ENCODE results near the gene CFAP157. TPM values are rescaled to one million over a fixed set of nuclear protein-coding genes. Genes with fewer than 3 reads are reported as not detected.

The CFAP157 gene
- total RNA-seq, 2 experiments from 2014 or later = 0.11 TPM; not detected in 1

DNA sequence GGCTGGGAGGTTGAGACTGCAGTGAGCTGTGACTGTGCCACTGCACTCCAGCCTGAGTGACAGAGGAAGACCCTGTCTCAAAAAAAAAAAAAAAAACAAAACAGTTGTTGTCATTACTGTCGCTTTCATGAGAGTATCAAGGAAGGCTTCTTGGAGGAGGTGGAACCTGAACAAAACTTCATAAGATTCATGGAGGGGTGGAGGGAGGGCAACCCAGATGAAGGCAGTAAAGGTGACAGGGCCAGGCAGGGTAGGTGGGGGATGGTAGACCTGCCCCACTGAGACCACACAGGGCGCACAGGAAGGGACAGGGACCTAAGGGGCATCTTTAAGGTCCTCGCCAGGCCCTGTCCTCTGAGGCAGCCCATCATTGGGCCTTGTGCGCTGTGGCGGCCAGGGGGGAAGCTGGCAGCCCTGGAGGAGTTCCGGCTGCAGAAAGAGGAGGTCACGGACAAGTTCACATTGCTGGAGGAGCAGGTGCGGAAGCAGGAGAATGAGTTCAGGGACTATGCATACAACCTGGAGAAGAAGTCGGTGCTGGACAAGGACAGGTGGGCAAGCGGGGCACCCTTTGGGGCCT is 3.5 kb downstream of the CFAP157 start:
- ATAC-seq (no peak), DNase-seq (no peak)
- no peak overlapping the region for H3K27ac Mint-ChIP-seq
- H3K27me3 Mint-ChIP-seq = no peaks in the 10 kb centered on the region
- intact Hi-C loops (cut with micrococcal nuclease) = no loop called here
- peaks cover 2% of the 10 kb centered on the region for H3K9me3 Mint-ChIP-seq
- peaks cover 28% of the 10 kb centered on the region for H3K4me1 Mint-ChIP-seq (ENCODE audit: low read depth)
- H3K36me3 Mint-ChIP-seq (ENCODE audit: low read depth) = peaks cover 2% of the 10 kb centered on the region
- TF ChIP-seq, protein P1, sequence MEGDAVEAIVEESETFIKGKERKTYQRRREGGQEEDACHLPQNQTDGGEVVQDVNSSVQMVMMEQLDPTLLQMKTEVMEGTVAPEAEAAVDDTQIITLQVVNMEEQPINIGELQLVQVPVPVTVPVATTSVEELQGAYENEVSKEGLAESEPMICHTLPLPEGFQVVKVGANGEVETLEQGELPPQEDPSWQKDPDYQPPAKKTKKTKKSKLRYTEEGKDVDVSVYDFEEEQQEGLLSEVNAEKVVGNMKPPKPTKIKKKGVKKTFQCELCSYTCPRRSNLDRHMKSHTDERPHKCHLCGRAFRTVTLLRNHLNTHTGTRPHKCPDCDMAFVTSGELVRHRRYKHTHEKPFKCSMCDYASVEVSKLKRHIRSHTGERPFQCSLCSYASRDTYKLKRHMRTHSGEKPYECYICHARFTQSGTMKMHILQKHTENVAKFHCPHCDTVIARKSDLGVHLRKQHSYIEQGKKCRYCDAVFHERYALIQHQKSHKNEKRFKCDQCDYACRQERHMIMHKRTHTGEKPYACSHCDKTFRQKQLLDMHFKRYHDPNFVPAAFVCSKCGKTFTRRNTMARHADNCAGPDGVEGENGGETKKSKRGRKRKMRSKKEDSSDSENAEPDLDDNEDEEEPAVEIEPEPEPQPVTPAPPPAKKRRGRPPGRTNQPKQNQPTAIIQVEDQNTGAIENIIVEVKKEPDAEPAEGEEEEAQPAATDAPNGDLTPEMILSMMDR (IDR thresholded peaks at IDR 0.05) = no peak
- H3K4me3 Mint-ChIP-seq = no peak overlapping the region
- ChIA-PET CTCF (interaction anchor here (1.1 kb wide), 1 partner anchor 11 kb away, joined by 3 read pairs; no protein-coding TSS in a partner anchor), POLR2A (interaction anchor here (1.0 to 1.4 kb wide), 2 partner anchors 16 to 287 kb away, joined by 4 read pairs; no protein-coding TSS in a partner anchor)

DNA sequence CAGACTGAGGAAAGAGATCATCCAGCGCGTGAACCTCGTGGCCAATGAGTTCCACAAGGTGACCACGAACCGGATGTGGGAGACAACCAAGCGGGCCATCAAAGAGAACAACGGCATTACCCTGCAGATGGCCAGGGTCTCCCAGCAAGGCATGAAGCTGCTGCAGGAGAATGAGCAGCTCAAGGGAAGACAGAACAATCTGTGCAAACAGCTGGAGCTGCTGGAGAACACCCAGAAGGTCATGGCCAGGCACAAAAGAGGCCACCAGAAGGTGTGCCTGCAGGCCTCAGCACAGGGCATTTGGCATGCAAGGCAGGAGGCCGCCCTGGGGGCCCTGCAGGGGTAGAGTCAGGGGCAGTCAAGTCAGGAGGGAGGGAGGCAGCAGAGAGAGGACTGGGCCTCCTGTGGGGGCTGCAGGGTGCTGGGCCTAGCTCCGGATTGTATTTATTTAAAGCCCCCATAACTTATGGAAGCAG is 4.5 kb downstream of the CFAP157 start:
- CTCF ChIA-PET = interaction anchor here (1.3 kb wide), 1 partner anchor 23 kb away, joined by 4 read pairs; no protein-coding TSS in a partner anchor
- Mint-ChIP-seq H3K27me3 (no peaks in the 10 kb centered on the region), H3K27ac (no peak overlapping the region), H3K36me3 (ENCODE audit: low read depth) (peaks cover 2% of the 10 kb centered on the region), H3K4me1 (ENCODE audit: low read depth) (peaks cover 32% of the 10 kb centered on the region), H3K9me3 (peaks cover 2% of the 10 kb centered on the region), H3K4me3 (no peak overlapping the region)
- ATAC-seq (no peak), DNase-seq (peak; percentile 34)
- intact Hi-C loops (cut with micrococcal nuclease) = no loop called here
- TF ChIP-seq, protein P1 (IDR thresholded peaks at IDR 0.05) = no peak
- POLR2A ChIA-PET = interaction anchor here (0.6 to 1.6 kb wide), 5 partner anchors 10 to 288 kb away, joined by 3 to 7 read pairs (median 3); no protein-coding TSS in a partner anchor

DNA sequence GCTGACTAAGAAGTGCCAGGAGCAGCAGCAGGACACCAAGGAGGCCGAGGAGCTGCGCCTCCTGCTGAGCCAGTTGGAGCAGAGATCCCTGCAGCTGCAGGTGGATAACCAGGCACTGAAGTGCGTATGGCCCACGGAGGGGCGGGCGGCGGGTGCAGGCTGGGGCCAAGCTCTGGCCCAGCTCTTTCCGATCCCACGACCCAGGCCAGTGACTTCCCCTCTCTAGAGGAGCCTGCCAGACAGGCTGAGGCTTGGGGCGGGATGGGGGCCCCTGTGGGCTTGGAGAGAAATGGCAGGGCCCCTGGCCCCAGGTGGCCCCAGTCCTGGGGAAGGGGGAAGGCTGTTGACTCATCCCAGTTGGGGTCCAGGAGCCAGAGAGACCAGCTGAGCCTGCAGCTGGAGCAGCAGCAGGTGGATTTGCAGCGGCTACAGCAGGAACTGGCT is 5.1 kb downstream of the CFAP157 start:
- Mint-ChIP-seq H3K4me1 (ENCODE audit: low read depth) (peaks cover 33% of the 10 kb centered on the region), H3K4me3 (no peak overlapping the region), H3K27me3 (no peaks in the 10 kb centered on the region), H3K27ac (no peak overlapping the region), H3K36me3 (ENCODE audit: low read depth) (peaks cover 2% of the 10 kb centered on the region), H3K9me3 (peaks cover 2% of the 10 kb centered on the region)
- TF ChIP-seq, protein P1 (IDR thresholded peaks at IDR 0.05) = no peak
- ATAC-seq = no peak
- ChIA-PET CTCF (interaction anchor here (1.3 kb wide), 1 partner anchor 23 kb away, joined by 4 read pairs; no protein-coding TSS in a partner anchor), POLR2A (interaction anchor here (0.8 to 1.6 kb wide), 4 partner anchors 9 to 262 kb away, joined by 3 to 7 read pairs (median 4); no protein-coding TSS in a partner anchor)
- DNase-seq = no peak
- intact Hi-C loops (cut with micrococcal nuclease) = no loop called here

DNA sequence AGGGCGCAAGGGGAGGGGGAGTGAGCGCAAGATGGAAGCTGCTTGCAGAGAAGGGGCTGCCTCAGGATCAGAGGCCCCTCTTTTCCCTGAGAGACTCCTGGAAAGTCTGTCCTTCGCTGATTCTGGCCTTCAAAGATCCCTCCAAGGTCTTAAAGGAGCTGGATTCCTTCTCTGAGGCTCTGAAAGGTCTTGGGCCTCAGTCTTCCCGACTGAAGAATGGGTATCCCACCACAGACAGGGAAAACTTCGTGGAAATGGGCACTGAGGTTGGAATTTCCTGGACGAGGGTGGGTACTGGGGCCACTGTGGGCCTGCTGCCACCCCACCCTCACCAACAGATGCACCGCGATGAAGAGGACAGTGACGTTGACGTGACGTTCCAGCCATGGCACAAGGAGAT is 5.6 kb downstream of the CFAP157 start:
- no peak for ATAC-seq
- no peak for DNase-seq
- Mint-ChIP-seq H3K9me3 (peaks cover 2% of the 10 kb centered on the region), H3K4me1 (ENCODE audit: low read depth) (peaks cover 31% of the 10 kb centered on the region), H3K27me3 (no peaks in the 10 kb centered on the region), H3K4me3 (no peak overlapping the region), H3K36me3 (ENCODE audit: low read depth) (peaks cover 2% of the 10 kb centered on the region), H3K27ac (no peak overlapping the region)
- TF ChIP-seq, protein P1 (IDR thresholded peaks at IDR 0.05) = no peak
- CTCF ChIA-PET = no interaction called here
- intact Hi-C loops (cut with micrococcal nuclease) = no loop called here
- POLR2A ChIA-PET = interaction anchor here (0.8 to 4.1 kb wide), 5 partner anchors 8 to 263 kb away, joined by 3 to 26 read pairs (median 5); no protein-coding TSS in a partner anchor

DNA sequence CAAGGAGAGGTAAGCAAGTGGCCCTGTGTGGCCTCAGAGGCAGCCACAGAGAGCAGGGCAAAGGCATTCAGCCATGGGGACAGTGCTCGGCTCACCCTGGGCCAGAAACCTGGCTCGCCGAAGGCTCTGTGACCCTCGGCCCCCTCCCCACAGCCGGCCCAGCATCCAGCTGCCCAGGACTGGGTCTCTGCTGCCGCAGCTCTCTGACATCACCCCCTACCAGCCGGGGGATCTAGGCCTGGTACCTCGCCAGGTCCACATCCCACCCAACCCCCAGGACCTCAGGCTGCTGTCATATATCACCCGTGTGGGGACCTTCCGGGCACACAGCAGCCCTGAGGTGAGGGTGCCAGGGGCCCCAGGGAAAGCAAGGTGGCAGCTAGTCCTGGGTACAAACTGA is 6.1 kb downstream of the CFAP157 start:
- Mint-ChIP-seq H3K4me1 (ENCODE audit: low read depth) (peaks cover 26% of the 10 kb centered on the region), H3K4me3 (no peak overlapping the region), H3K27me3 (no peaks in the 10 kb centered on the region), H3K36me3 (ENCODE audit: low read depth) (peaks cover 2% of the 10 kb centered on the region), H3K27ac (no peak overlapping the region), H3K9me3 (peaks cover 2% of the 10 kb centered on the region)
- TF ChIP-seq, protein P1 (IDR thresholded peaks at IDR 0.05) = no peak
- CTCF ChIA-PET = interaction anchor here (1.7 kb wide), 1 partner anchor 157 kb away, joined by 3 read pairs; no protein-coding TSS in a partner anchor
- intact Hi-C loops (cut with micrococcal nuclease) = no loop called here
- POLR2A ChIA-PET = interaction anchor here (1.3 to 4.1 kb wide), 2 partner anchors 8 to 22 kb away, joined by 5 to 26 read pairs; no protein-coding TSS in a partner anchor
- ATAC-seq = no peak
- DNase-seq = no peak
